Panc1 (cell line): ENCODE measurements around the gene PRKACA.

Experiments used
- CTCF ChIP-seq: fragments of 450-650 bp; IDR thresholded peaks from 2 replicates; pipeline ENCODE4 v1.5.1; 2017; ENCODE audit warnings: mild to moderate bottlenecking
- POLR2AphosphoS5 ChIP-seq: IDR thresholded peaks from 2 replicates; pipeline ENCODE4 v1.6.1; 2012; ENCODE audit warnings: mild to moderate bottlenecking, low read depth, low read length, moderate library complexity
- REST ChIP-seq, 2 experiments: IDR thresholded peaks; 2 replicates each; pipeline ENCODE4 v1.6.1; 2011 to 2012; ENCODE audit warnings: low read depth in 2 of 2, control low read depth in 1 of 2, low read length in 1 of 2, mild to moderate bottlenecking in 1 of 2, moderate library complexity in 1 of 2; ENCODE audit not compliant: insufficient read depth in 1 of 2
- SIN3A ChIP-seq: IDR thresholded peaks from 2 replicates; pipeline ENCODE4 v1.6.1; 2012; ENCODE audit warnings: low read depth, mild to moderate bottlenecking, low read length, moderate library complexity, borderline replicate concordance; ENCODE audit not compliant: insufficient read depth
- TCF7L2 ChIP-seq: IDR thresholded peaks from 2 replicates; pipeline ENCODE4 v1.6.1; 2011; ENCODE audit warnings: mild to moderate bottlenecking, low read depth, low read length, inconsistent platforms

- TF ChIP-seq CTCF (no peak), POLR2AphosphoS5 (no peak), TCF7L2 (no peak), REST (IDR thresholded peaks at IDR 0.05; ENCODE audit: insufficient read depth in 1 of 2, low read depth in 2 of 2, low read length in 1 of 2) (no peak), SIN3A (no peak)
Measured at GRCh38 chr19:14139944-14140343, 22.4 kb upstream of the PRKACA start.
